Skeletal muscle tissue (tissue), 4 donors: Measurements from ENCODE around the gene FAM193A. TPM values are rescaled to one million over a fixed set of nuclear protein-coding genes. Genes with fewer than 3 reads are reported as not detected.
"Not testable (repeated sequence)": the region's sequence is repeated elsewhere in the genome, so short reads cannot be mapped to it uniquely, and the experiment has no call there.

Experiments used
- H3K27ac ChIP-seq: one replicate; pipeline ENCODE4 v1.7.0; 2013; ENCODE audit warnings: mild to moderate bottlenecking, low read depth, low read length, inconsistent platforms
- H3K27me3 ChIP-seq, 3 donors: one replicate each; pipeline ENCODE4 v1.7.0; 2013; ENCODE audit warnings: low read length in 3 of 3; ENCODE audit not compliant: control insufficient read depth in 3 of 3, insufficient read depth in 3 of 3
- H3K36me3 ChIP-seq, 3 donors: one replicate each; pipeline ENCODE4 v1.7.0; 2013; ENCODE audit warnings: low read length in 3 of 3; ENCODE audit not compliant: control insufficient read depth in 3 of 3, insufficient read depth in 3 of 3
- H3K4me1 ChIP-seq, 3 donors: one replicate each; pipeline ENCODE4 v1.7.0; 2013; ENCODE audit warnings: low read length in 3 of 3, mild to moderate bottlenecking in 3 of 3; ENCODE audit not compliant: control insufficient read depth in 3 of 3, insufficient read depth in 3 of 3
- H3K4me3 ChIP-seq, 3 donors: one replicate each; pipeline ENCODE4 v1.7.0; 2013; ENCODE audit warnings: low read length in 3 of 3
- H3K9ac ChIP-seq, 3 donors: one replicate each; pipeline ENCODE4 v1.7.0; 2013; ENCODE audit warnings: low read length in 3 of 3, mild to moderate bottlenecking in 3 of 3, moderate library complexity in 2 of 3, low read depth in 1 of 3
- H3K9me3 ChIP-seq, 3 donors: one replicate each; pipeline ENCODE4 v1.7.0; 2013; ENCODE audit warnings: low read length in 3 of 3; ENCODE audit not compliant: control insufficient read depth in 3 of 3
- total RNA-seq: library from RNA; depleted of rRNA; stranded (reverse); fragments of >200 nt; gene quantifications from one replicate; pipeline ENCODE4 v1.2.3, GENCODE V29; 2014
- donor health status: Osteomylitis.

The FAM193A gene
- total RNA-seq, 1 donor from 2014 or later: 10.4 TPM

GRCh38 chr4:2586502-2586901 lies 50.1 kb downstream of the FAM193A start:
- Histone ChIP-seq H3K27ac (no peak overlapping the region), H3K27me3 (no peaks in the 10 kb centered on the region), H3K4me3 (no peak overlapping the region), H3K36me3 (no peaks in the 10 kb centered on the region), H3K9me3 (no peaks in the 10 kb centered on the region), H3K9ac (no peak overlapping the region), H3K4me1 (peaks cover 41 to 46% (median 44%) of the 10 kb centered on the region in 3 donors)

- Histone ChIP-seq H3K9ac (peak overlapping the region in 1 of 3 donors; percentile 42), H3K9me3 (no peaks in the 10 kb centered on the region), H3K27me3 (no peaks in the 10 kb centered on the region), H3K36me3 (no peaks in the 10 kb centered on the region), H3K4me1 (peaks cover 41 to 46% (median 44%) of the 10 kb centered on the region in 3 donors), H3K4me3 (peak overlapping the region in 1 of 3 donors; percentile 31), H3K27ac (no peak overlapping the region)
Observed at GRCh38 chr4:2587213-2587823, 50.9 kb downstream of the FAM193A start.

- Histone ChIP-seq H3K9ac (no peak overlapping the region), H3K9me3 (no peaks in the 10 kb centered on the region), H3K4me1 (peaks cover 42 to 51% (median 43%) of the 10 kb centered on the region in 3 donors), H3K27me3 (no peaks in the 10 kb centered on the region), H3K27ac (no peak overlapping the region), H3K4me3 (peak overlapping the region in 1 of 3 donors; percentile 2), H3K36me3 (no peaks in the 10 kb centered on the region)
Observed at GRCh38 chr4:2588259-2588658, 51.8 kb downstream of the FAM193A start.

- Histone ChIP-seq H3K27me3 (no peaks in the 10 kb centered on the region), H3K9ac (peak overlapping the region in 1 of 3 donors; percentile 40), H3K4me1 (peaks cover 55 to 59% (median 58%) of the 10 kb centered on the region in 3 donors), H3K9me3 (no peaks in the 10 kb centered on the region), H3K36me3 (no peaks in the 10 kb centered on the region), H3K27ac (no peak overlapping the region), H3K4me3 (no peak overlapping the region)
Observed at GRCh38 chr4:2591189-2591588, 54.7 kb downstream of the FAM193A start.

GRCh38 chr4:2592014-2592413 lies 55.6 kb downstream of the FAM193A start:
- peaks cover 57 to 61% (median 59%) of the 10 kb centered on the region in 3 donors for H3K4me1 ChIP-seq
- not testable (repeated sequence) for H3K4me3 ChIP-seq, H3K36me3 ChIP-seq, H3K9me3 ChIP-seq, H3K9ac ChIP-seq, H3K27ac ChIP-seq, H3K27me3 ChIP-seq

- H3K9me3 ChIP-seq: no peaks in the 10 kb centered on the region
Observed at GRCh38 chr4:2592572-2592971, 56.1 kb downstream of the FAM193A start.

GRCh38 chr4:2593003-2593402 lies 56.6 kb downstream of the FAM193A start:
- H3K27ac ChIP-seq: no peak overlapping the region

More at GRCh38 chr4:2592572-2592971, 56.1 kb downstream of the FAM193A start:
- peaks cover 0 to 5% (median 2%) of the 10 kb centered on the region in 3 donors for H3K36me3 ChIP-seq
- H3K27ac ChIP-seq: no peak overlapping the region
- peaks cover 57 to 63% (median 59%) of the 10 kb centered on the region in 3 donors for H3K4me1 ChIP-seq
- no peak overlapping the region for H3K4me3 ChIP-seq
- H3K27me3 ChIP-seq: no peaks in the 10 kb centered on the region
- no peak overlapping the region for H3K9ac ChIP-seq

GRCh38 chr4:2595436-2595835 lies 59.0 kb downstream of the FAM193A start:
- Histone ChIP-seq H3K27me3 (no peaks in the 10 kb centered on the region), H3K36me3 (peaks cover 0 to 5% (median 2%) of the 10 kb centered on the region in 3 donors), H3K27ac (no peak overlapping the region), H3K9ac (no peak overlapping the region), H3K4me1 (peaks cover 59 to 67% (median 66%) of the 10 kb centered on the region in 3 donors), H3K4me3 (no peak overlapping the region), H3K9me3 (no peaks in the 10 kb centered on the region)

More at GRCh38 chr4:2593003-2593402, 56.6 kb downstream of the FAM193A start:
- peaks cover 57 to 61% (median 59%) of the 10 kb centered on the region in 3 donors for H3K4me1 ChIP-seq
- H3K9ac ChIP-seq: peak overlapping the region in 1 of 3 donors; percentile 33
- H3K27me3 ChIP-seq: no peaks in the 10 kb centered on the region
- no peaks in the 10 kb centered on the region for H3K9me3 ChIP-seq
- peaks cover 0 to 5% (median 2%) of the 10 kb centered on the region in 3 donors for H3K36me3 ChIP-seq
- H3K4me3 ChIP-seq: no peak overlapping the region

- Histone ChIP-seq H3K27ac (no peak overlapping the region), H3K36me3 (peaks cover 0 to 5% (median 2%) of the 10 kb centered on the region in 3 donors), H3K9ac (peak overlapping the region in 1 of 3 donors; percentile 68), H3K9me3 (no peaks in the 10 kb centered on the region), H3K4me1 (peaks cover 59 to 66% (median 65%) of the 10 kb centered on the region in 3 donors), H3K27me3 (no peaks in the 10 kb centered on the region), H3K4me3 (no peak overlapping the region)
Observed at GRCh38 chr4:2595952-2596552, 59.6 kb downstream of the FAM193A start.

GRCh38 chr4:2596611-2597010 lies 60.2 kb downstream of the FAM193A start:
- H3K27ac ChIP-seq: no peak overlapping the region
- no peak overlapping the region for H3K4me3 ChIP-seq

More at GRCh38 chr4:2596611-2597010, 60.2 kb downstream of the FAM193A start:
- Histone ChIP-seq H3K4me1 (peaks cover 59 to 63% (median 61%) of the 10 kb centered on the region in 3 donors), H3K9me3 (no peaks in the 10 kb centered on the region), H3K27me3 (no peaks in the 10 kb centered on the region), H3K36me3 (peaks cover 0 to 5% (median 2%) of the 10 kb centered on the region in 3 donors), H3K9ac (peak overlapping the region in 1 of 3 donors; percentile 68)
